HepG2 (cell line): ENCODE results near the gene NEK6. TPM values are rescaled to one million over a fixed set of nuclear protein-coding genes. Genes with fewer than 3 reads are reported as not detected.

Source experiments
- ATAC-seq: fragments of 200-7000 bp; cut with Tn5 transposase; 3 replicates; pipeline ENCODE4 v1.9.1; 2020; ENCODE audit warnings: mild to moderate bottlenecking, moderate library complexity
- BruUV-seq: library from RNA; stranded (reverse); fragments of 400-500 nt; replicated peaks from 2 replicates; lab custom pipeline; 2021; lab: Mats Ljungman, UMichigan
- CTCF ChIA-PET: fragments of 300-600 bp; formaldehyde crosslinking; extraction: SDS; loops from one replicate; lab custom pipeline; 2021; ENCODE audit warnings: low total read pairs, inconsistent platforms, low intra/inter-chr PET ratio; lab: Yijun Ruan, JAX
- POLR2A ChIA-PET: fragments of 350-600 bp; sonication (Branson Sonifier 250); formaldehyde crosslinking; loops from one replicate; lab custom pipeline; 2020; ENCODE audit warnings: antibody characterized with exemption, inconsistent platforms; lab: Yijun Ruan, JAX
- DNase-seq: peaks from one replicate; pipeline ENCODE4 v3.0.0-alpha.2; 2015; ENCODE audit warnings: low spot score
- FAIRE-seq: peaks from 3 replicates; lab custom pipeline; 2011; peaks lifted over from hg19 to GRCh38; lab: Jason Lieb, UNC
- H2AFZ ChIP-seq: one replicate; pipeline ENCODE4 v1.6.1; 2011; ENCODE audit warnings: low read length, inconsistent platforms
- H3K27ac ChIP-seq: fragments of 300-600 bp; 3 replicates; pipeline ENCODE4 v1.8.0; 2011; ENCODE audit warnings: mixed run types, mild to moderate bottlenecking, mixed read lengths, low read length, inconsistent platforms; ENCODE audit not compliant: insufficient read depth; ENCODE audit errors: extremely low read length
- H3K27me3 ChIP-seq, 2 experiments: fragments of 200-600 bp in 1 of 2; 2 replicates in 1 of 2; 3 replicates in 1 of 2; pipeline versions ENCODE4 v1.6.0 to v1.8.0; 2011; ENCODE audit warnings: low read length in 2 of 2, mild to moderate bottlenecking in 2 of 2, moderate library complexity in 2 of 2, inconsistent platforms in 1 of 2; ENCODE audit not compliant: insufficient read depth in 2 of 2, control insufficient read depth in 1 of 2
- H3K36me3 ChIP-seq, 2 experiments: fragments of 200-600 bp in 1 of 2; replicated peaks in 1 of 2; 2 replicates in 1 of 2; 3 replicates in 1 of 2; pipeline versions ENCODE4 v1.5.1 to v1.8.0; 2011; ENCODE audit warnings: low read length in 2 of 2, inconsistent platforms in 1 of 2; ENCODE audit not compliant: insufficient read depth in 2 of 2, control insufficient read depth in 1 of 2
- H3K4me1 ChIP-seq: 2 replicates; pipeline ENCODE4 v1.5.1; 2012; ENCODE audit warnings: low read length, inconsistent platforms; ENCODE audit not compliant: insufficient read depth
- H3K4me2 ChIP-seq: 2 replicates; pipeline ENCODE4 v1.6.0; 2011; ENCODE audit warnings: low read depth, low read length, inconsistent platforms
- H3K4me3 ChIP-seq, 3 experiments: fragments of 200-600 bp in 1 of 3; sonication (generic), shearing (Covaris generic) in 1 of 3; replicated peaks in 1 of 3; 2 replicates each; pipeline ENCODE4 v1.5.1; 2011 to 2016; ENCODE audit warnings: low read length in 3 of 3, inconsistent platforms in 2 of 3, low read depth in 2 of 3, mild to moderate bottlenecking in 2 of 3, control low read depth in 1 of 3, mixed read lengths in 1 of 3; ENCODE audit not compliant: insufficient read depth in 1 of 3
- H3K79me2 ChIP-seq: one replicate; pipeline ENCODE4 v1.6.1; 2011; ENCODE audit warnings: low read length, inconsistent platforms; ENCODE audit not compliant: insufficient read depth
- H3K9ac ChIP-seq: 2 replicates; pipeline ENCODE4 v1.6.0; 2011; ENCODE audit warnings: mild to moderate bottlenecking, low read depth, low read length, inconsistent platforms; ENCODE audit not compliant: insufficient read depth
- H3K9me3 ChIP-seq: 2 replicates; pipeline ENCODE4 v1.5.1; 2012; ENCODE audit warnings: mild to moderate bottlenecking, low read length
- H4K20me1 ChIP-seq: 2 replicates; pipeline ENCODE4 v1.6.0; 2011; ENCODE audit warnings: inconsistent platforms, mild to moderate bottlenecking, low read length, moderate library complexity; ENCODE audit not compliant: insufficient read depth
- BRCA1 ChIP-seq: sonication (generic); formaldehyde crosslinking; IDR thresholded peaks from 2 replicates; pipeline ENCODE4 v1.4.0; 2020; ENCODE audit warnings: missing genetic modification reagents
- FOXK2 ChIP-seq: fragments of 450-650 bp; IDR thresholded peaks from 2 replicates; pipeline ENCODE4 v1.6.1; 2016
- RCOR2 ChIP-seq: IDR thresholded peaks from 2 replicates; pipeline ENCODE4 v1.6.1; 2016; ENCODE audit warnings: missing biosample characterization, missing genetic modification reagents
- ZFX ChIP-seq: sonication (generic); formaldehyde crosslinking; IDR thresholded peaks from 2 replicates; pipeline ENCODE4 v1.4.0; 2020; ENCODE audit warnings: mild to moderate bottlenecking, low read depth, missing genetic modification reagents, moderate library complexity
- ZNF335 ChIP-seq: sonication (generic); formaldehyde crosslinking; IDR thresholded peaks from 2 replicates; pipeline ENCODE4 v1.4.0; 2020; ENCODE audit warnings: missing genetic modification reagents
- ZNF720 ChIP-seq: sonication (generic); formaldehyde crosslinking; IDR thresholded peaks from 2 replicates; pipeline ENCODE4 v1.4.0; 2020; ENCODE audit warnings: missing genetic modification reagents
- WGBS: methylation state at CpG from one replicate; pipeline ENCODE4 v1.1.6; 2017; ENCODE audit warnings: low lambda C conversion rate; 5-methylcytosine and 5-hydroxymethylcytosine counted together
- in situ Hi-C: cut with HindIII; loops from 2 replicates; pipeline ENCODE4 v1.10.0; 2017; ENCODE audit warnings: low pct_unique_long_range_greater_than_20kb; ENCODE audit not compliant: extremely low pct_ligation_motif_present
- intact Hi-C: fragments of 100-400 bp; cut with micrococcal nuclease; formaldehyde crosslinking; loops from one replicate; pipeline ENCODE4 v1.10.0; 2022; ENCODE audit not compliant: unreplicated experiment
- polyA plus RNA-seq, 8 experiments: library from polyadenylated mRNA; depleted of rRNA in 3 of 8; stranded (reverse) in 7 of 8; unstranded in 1 of 8; fragments of >200 nt; fragmentation: Illumina TruSeq in 4 of 8; extraction: Trizol in 4 of 8; gene quantifications; 2 replicates each; pipeline versions ENCODE4 v1.2.1 to v1.2.3, GENCODE V29; 2011 to 2016; ENCODE audit warnings: low read depth in 4 of 8, missing spikeins in 1 of 8, mixed read lengths in 1 of 8; ENCODE audit not compliant: insufficient read depth in 1 of 8
- total RNA-seq, 5 experiments: library from RNA; depleted of rRNA; stranded (reverse); fragments of >200 nt; fragmentation: Illumina TruSeq; extraction: Trizol; gene quantifications; 2 replicates each; pipeline ENCODE4 v1.2.3, GENCODE V29; 2016; ENCODE audit warnings: low read depth in 1 of 5
- TF ChIP-seq, protein P1 (sequence below): sonication (generic); formaldehyde crosslinking; IDR thresholded peaks from 2 replicates; pipeline ENCODE4 v1.5.1; 2020; ENCODE audit warnings: missing genetic modification reagents, mild to moderate bottlenecking, borderline replicate concordance

NEK6 gene
- total and polyA plus RNA-seq, 2 of the 13 experiments (the other 11 are each of a cell fraction or from before 2014, with no cell fraction given), result 30.4 to 119 TPM

DNA sequence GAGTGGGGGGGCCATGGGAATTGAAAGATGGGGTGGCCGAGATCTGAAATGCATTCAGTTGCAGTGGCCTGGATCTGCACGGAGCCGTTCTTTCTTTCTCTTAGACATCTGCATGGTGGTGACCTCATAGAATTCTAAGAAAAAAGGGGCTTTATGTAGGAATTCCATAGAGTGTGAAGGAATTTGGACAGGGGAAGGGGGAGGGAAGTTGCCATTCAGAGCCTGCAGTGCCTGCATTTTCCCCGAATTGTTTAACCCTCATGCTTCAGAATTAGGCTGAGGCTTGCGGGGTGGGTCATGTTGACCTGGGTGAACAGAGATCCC is 4.9 kb downstream of the NEK6 start:
- no peak for ATAC-seq
- FAIRE-seq, result no peak
- Histone ChIP-seq H3K27me3 (peaks cover 0 to 3% of the 10 kb centered on the region in 2 experiments; a peak in 1 of 5 replicates), H3K36me3 (peaks cover 1 to 21% of the 10 kb centered on the region in 2 experiments; a peak in 4 of 5 replicates), H3K4me3 (no peak overlapping the region), H3K9me3 (no peaks in the 10 kb centered on the region)
- 60% methylated on average over 5 of the region's 5 CpGs for WGBS
- DNase-seq, result no peak
- TF ChIP-seq ZFX (CRISPR knock-in tag) (0 out of 2 replicates have a peak, but pooled peaks have one; percentile 6), BRCA1 (CRISPR knock-in tag) (no peak), RCOR2 (CRISPR knock-in tag) (no peak)
- TF ChIP-seq, all 625 proteins: peak for 1
- POLR2A ChIA-PET, result no interaction called here
- Histone ChIP-seq H4K20me1 (peaks cover 58% of the 10 kb centered on the region), H3K4me2 (peak overlapping the region; percentile 100), H2AFZ (no peak overlapping the region), H3K79me2 (peaks cover 89% of the 10 kb centered on the region), H3K4me1 (peaks cover 74% of the 10 kb centered on the region), H3K9ac (no peak overlapping the region), H3K27ac (peak overlapping the region; percentile 17)
- BruUV-seq, result no TSS peak
- intact Hi-C loops (no loop called here), in situ Hi-C loops (no loop called here)
- CTCF ChIA-PET, result interaction anchor here (0.8 kb wide), 1 partner anchor 136 kb away, joined by 3 read pairs; no protein-coding TSS in a partner anchor

DNA sequence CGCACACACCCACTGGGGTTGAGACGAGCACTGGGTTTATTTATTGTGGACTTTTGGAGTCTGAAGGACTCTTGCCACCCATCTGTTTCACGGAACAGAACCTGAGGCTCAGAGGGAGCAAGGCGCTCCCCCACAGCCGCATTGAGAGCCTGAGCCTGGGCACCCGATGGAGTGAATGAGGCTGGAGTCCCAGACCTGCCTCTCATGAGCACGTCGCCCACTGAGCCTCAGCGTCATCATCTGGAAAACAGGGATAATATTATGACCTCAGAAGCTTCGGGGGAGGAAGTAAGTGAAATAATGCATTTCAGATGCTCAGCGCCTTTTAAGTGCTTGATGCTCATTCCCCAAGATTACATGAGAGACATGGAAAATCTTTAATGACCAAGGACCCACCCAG is 5.5 kb downstream of the NEK6 start:
- ATAC-seq (no peak), DNase-seq (no peak), FAIRE-seq (no peak)
- Histone ChIP-seq H2AFZ (no peak overlapping the region), H3K4me3 (peak overlapping the region in 1 of 3 experiments; percentile 50; a peak in 2 of 6 replicates), H3K27me3 (peaks cover 0 to 3% of the 10 kb centered on the region in 2 experiments; a peak in 1 of 5 replicates), H3K9me3 (no peaks in the 10 kb centered on the region), H4K20me1 (peaks cover 64% of the 10 kb centered on the region), H3K36me3 (peaks cover 1 to 26% of the 10 kb centered on the region in 2 experiments; a peak in 4 of 5 replicates), H3K9ac (0 out of 2 replicates have a peak overlapping the region, but pooled peaks have one; percentile 27), H3K4me2 (peak overlapping the region; percentile 100), H3K4me1 (peaks cover 80% of the 10 kb centered on the region), H3K79me2 (peaks cover 94% of the 10 kb centered on the region), H3K27ac (peak overlapping the region; percentile 50)
- CTCF ChIA-PET, result no interaction called here
- POLR2A ChIA-PET, result interaction anchor here (0.6 kb wide), 1 partner anchor 16 kb away, joined by 3 read pairs; no protein-coding TSS in a partner anchor
- TF ChIP-seq, protein P1, sequence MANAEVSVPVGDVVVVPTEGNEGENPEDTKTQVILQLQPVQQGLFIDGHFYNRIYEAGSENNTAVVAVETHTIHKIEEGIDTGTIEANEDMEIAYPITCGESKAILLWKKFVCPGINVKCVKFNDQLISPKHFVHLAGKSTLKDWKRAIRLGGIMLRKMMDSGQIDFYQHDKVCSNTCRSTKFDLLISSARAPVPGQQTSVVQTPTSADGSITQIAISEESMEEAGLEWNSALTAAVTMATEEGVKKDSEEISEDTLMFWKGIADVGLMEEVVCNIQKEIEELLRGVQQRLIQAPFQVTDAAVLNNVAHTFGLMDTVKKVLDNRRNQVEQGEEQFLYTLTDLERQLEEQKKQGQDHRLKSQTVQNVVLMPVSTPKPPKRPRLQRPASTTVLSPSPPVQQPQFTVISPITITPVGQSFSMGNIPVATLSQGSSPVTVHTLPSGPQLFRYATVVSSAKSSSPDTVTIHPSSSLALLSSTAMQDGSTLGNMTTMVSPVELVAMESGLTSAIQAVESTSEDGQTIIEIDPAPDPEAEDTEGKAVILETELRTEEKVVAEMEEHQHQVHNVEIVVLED (CRISPR knock-in tag), result 0 out of 2 replicates have a peak, but pooled peaks have one; percentile 4
- no peak for TF ChIP-seq ZNF335 (CRISPR knock-in tag)
- no peak for TF ChIP-seq ZNF720 (CRISPR knock-in tag)
- TF ChIP-seq FOXK2, result no peak
- BruUV-seq, result no TSS peak
- in situ Hi-C loops, result no loop called here
- 81% methylated on average over 10 of the region's 11 CpGs for WGBS
- intact Hi-C loops, result loop anchor here (1.0 kb wide), 1 partner anchor 34 kb away; no protein-coding TSS in a partner anchor
